MM.1S (cell line): ENCODE measurements around the gene C1QB.

Source experiments
- DNase-seq: peaks from one replicate; pipeline ENCODE4 v3.0.0-alpha.2; 2015
- H2AFZ ChIP-seq: fragments of 300-600 bp; sonication (generic); 2 replicates; pipeline ENCODE4 v1.6.0; 2016; ENCODE audit warnings: antibody characterized with exemption, low read length
- H3F3A ChIP-seq: fragments of 300-600 bp; sonication (generic); 2 replicates; pipeline ENCODE4 v1.6.1; 2016; ENCODE audit warnings: mild to moderate bottlenecking, antibody characterized with exemption, low read length, moderate library complexity, mixed read lengths; ENCODE audit not compliant: insufficient read depth
- H3K27ac ChIP-seq: fragments of 300-600 bp; sonication (generic); 2 replicates; pipeline ENCODE4 v1.5.1; 2016; ENCODE audit warnings: mild to moderate bottlenecking, low read length
- H3K27me3 ChIP-seq: fragments of 300-600 bp; sonication (generic); replicated peaks from 2 replicates; pipeline ENCODE4 v1.6.0; 2016; ENCODE audit warnings: low read length; ENCODE audit not compliant: insufficient read depth
- H3K36me3 ChIP-seq: fragments of 300-600 bp; sonication (generic); replicated peaks from 2 replicates; pipeline ENCODE4 v1.6.1; 2016; ENCODE audit warnings: mild to moderate bottlenecking, low read length, mixed read lengths; ENCODE audit not compliant: insufficient read depth
- H3K4me1 ChIP-seq: fragments of 300-600 bp; sonication (generic); 2 replicates; pipeline ENCODE4 v1.6.1; 2016; ENCODE audit warnings: low read length, mixed read lengths
- H3K4me2 ChIP-seq: fragments of 300-600 bp; sonication (generic); 2 replicates; pipeline ENCODE4 v1.6.0; 2016; ENCODE audit warnings: low read depth, low read length
- H3K4me3 ChIP-seq: fragments of 300-600 bp; sonication (generic); 2 replicates; pipeline ENCODE4 v1.5.1; 2016; ENCODE audit warnings: low read length, mixed read lengths
- H3K79me2 ChIP-seq: fragments of 300-600 bp; sonication (generic); 2 replicates; pipeline ENCODE4 v1.6.1; 2016; ENCODE audit warnings: mixed run types, low read length, mixed read lengths
- H3K9ac ChIP-seq: fragments of 300-600 bp; sonication (generic); 2 replicates; pipeline ENCODE4 v1.6.1; 2016; ENCODE audit warnings: low read length, mixed read lengths
- H3K9me2 ChIP-seq: fragments of 300-600 bp; sonication (generic); replicated peaks from 2 replicates; pipeline ENCODE4 v1.6.1; 2016; ENCODE audit warnings: mild to moderate bottlenecking, low read length, mixed read lengths; ENCODE audit not compliant: insufficient read depth
- H3K9me3 ChIP-seq: fragments of 300-600 bp; sonication (generic); replicated peaks from 2 replicates; pipeline ENCODE4 v1.6.1; 2016; ENCODE audit warnings: mild to moderate bottlenecking, low read length, mixed read lengths; ENCODE audit not compliant: insufficient read depth
- H4K20me1 ChIP-seq: fragments of 300-600 bp; sonication (generic); 2 replicates; pipeline ENCODE4 v1.6.1; 2016; ENCODE audit warnings: mild to moderate bottlenecking, low read length, moderate library complexity, mixed read lengths; ENCODE audit not compliant: insufficient read depth
- CTCF ChIP-seq: fragments of 300-600 bp; sonication (generic); IDR thresholded peaks from 2 replicates; pipeline ENCODE4 v1.5.1; 2016; ENCODE audit warnings: antibody characterized with exemption, low read length, mixed read lengths
- EZH2 ChIP-seq: fragments of 300-600 bp; sonication (generic); optimal IDR thresholded peaks from 2 replicates; pipeline ENCODE3; 2017; ENCODE audit warnings: low read depth, mild to moderate bottlenecking, antibody characterized with exemption, low read length, mixed read lengths
- EZH2phosphoT487 ChIP-seq: fragments of 300-600 bp; sonication (generic); IDR thresholded peaks from 2 replicates; pipeline ENCODE4 v1.6.1; 2018; ENCODE audit warnings: antibody characterized with exemption, low read length

The C1QB gene

DNA sequence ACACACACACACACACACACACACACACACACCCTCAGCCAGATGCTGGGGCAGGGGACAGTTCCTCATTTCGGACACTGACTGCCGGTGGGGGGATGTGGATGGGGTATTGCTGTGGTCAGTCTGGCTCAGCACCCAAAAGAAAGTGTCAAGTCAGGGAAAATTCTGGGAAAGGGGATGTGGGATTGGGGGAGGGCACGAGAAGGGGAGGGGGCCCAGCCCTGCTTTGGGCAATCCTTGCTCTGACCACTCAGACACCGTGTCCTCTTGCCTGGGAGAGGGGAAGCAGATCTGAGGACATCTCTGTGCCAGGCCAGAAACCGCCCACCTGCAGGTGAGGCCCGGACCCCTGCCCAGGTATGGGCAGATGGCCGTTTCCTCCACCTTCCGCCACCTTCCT, 9.7 kb upstream of the C1QB start, which contains the start of gene C1QC:
TSS of gene C1QC (plus strand) at position 253 of the 400 bp plus-strand sequence. CDS start 391 bp downstream, outside the sequence.
- H3K79me2 ChIP-seq: no peaks in the 10 kb centered on the region
- no peak within 1 kb of the TSS for H3K9ac ChIP-seq
- no peak for DNase-seq
- no peak within 1 kb of the TSS for H3K27ac ChIP-seq
- H4K20me1 ChIP-seq: no peaks in the 10 kb centered on the region
- H3K27me3 ChIP-seq: peaks cover 62% of the 10 kb centered on the region
- no peak within 1 kb of the TSS for H2AFZ ChIP-seq
- no peaks in the 10 kb centered on the region for H3K9me2 ChIP-seq
- H3K4me2 ChIP-seq: no peak within 1 kb of the TSS
- no peak within 1 kb of the TSS for H3K4me3 ChIP-seq
- TF ChIP-seq CTCF (no peak), EZH2 (no peak), EZH2phosphoT487 (no peak)
- H3F3A ChIP-seq: no peaks in the 10 kb centered on the region
- no peaks in the 10 kb centered on the region for H3K4me1 ChIP-seq
- no peaks in the 10 kb centered on the region for H3K9me3 ChIP-seq
- H3K36me3 ChIP-seq: no peaks in the 10 kb centered on the region

- Histone ChIP-seq H3K27me3 (peaks cover 68% of the 10 kb centered on the region), H3K9ac (no peak overlapping the region), H3K79me2 (no peaks in the 10 kb centered on the region), H3K4me2 (no peak overlapping the region), H3F3A (no peaks in the 10 kb centered on the region), H4K20me1 (no peaks in the 10 kb centered on the region), H3K27ac (no peak overlapping the region), H3K4me1 (no peaks in the 10 kb centered on the region), H3K4me3 (no peak overlapping the region), H3K9me2 (no peaks in the 10 kb centered on the region), H2AFZ (no peak overlapping the region), H3K9me3 (no peaks in the 10 kb centered on the region), H3K36me3 (no peaks in the 10 kb centered on the region)
- DNase-seq: no peak
- TF ChIP-seq CTCF (no peak), EZH2 (no peak), EZH2phosphoT487 (no peak)
These were observed 9.1 kb upstream of the C1QB start for GRCh38 chr1:22643928-22644327.

- Histone ChIP-seq H3K79me2 (no peaks in the 10 kb centered on the region), H3K4me3 (no peak overlapping the region), H3K36me3 (no peaks in the 10 kb centered on the region), H4K20me1 (no peaks in the 10 kb centered on the region), H3K9me3 (no peaks in the 10 kb centered on the region), H3K4me1 (no peaks in the 10 kb centered on the region), H3K27ac (no peak overlapping the region), H3K9ac (no peak overlapping the region), H3K27me3 (peaks cover 81% of the 10 kb centered on the region), H3F3A (no peaks in the 10 kb centered on the region), H2AFZ (no peak overlapping the region), H3K9me2 (no peaks in the 10 kb centered on the region), H3K4me2 (no peak overlapping the region)
- no peak for TF ChIP-seq EZH2phosphoT487
- DNase-seq: no peak
These were observed 7.1 kb upstream of the C1QB start for GRCh38 chr1:22645931-22646330.

GRCh38 chr1:22646384-22646783, 6.7 kb upstream of the C1QB start:
- Histone ChIP-seq H3K79me2 (no peaks in the 10 kb centered on the region), H3K27ac (no peak overlapping the region), H3F3A (no peaks in the 10 kb centered on the region), H3K4me3 (no peak overlapping the region), H4K20me1 (no peaks in the 10 kb centered on the region), H3K9me2 (no peaks in the 10 kb centered on the region), H3K4me1 (no peaks in the 10 kb centered on the region), H2AFZ (no peak overlapping the region), H3K27me3 (peaks cover 83% of the 10 kb centered on the region), H3K9me3 (no peaks in the 10 kb centered on the region), H3K36me3 (no peaks in the 10 kb centered on the region), H3K9ac (no peak overlapping the region), H3K4me2 (no peak overlapping the region)
- no peak for DNase-seq
- TF ChIP-seq EZH2phosphoT487 (no peak), CTCF (no peak), EZH2 (no peak)
